ENCODE data around the gene CYP4F8. TPM values are rescaled to one million over a fixed set of nuclear protein-coding genes. Genes with fewer than 3 reads are reported as not detected.

The CYP4F8 gene
- total RNA-seq, 2 experiments from 2014 or later, result not detected

- no peak overlapping the region for H2AFZ ChIP-seq (ENCODE audit: low read length)
- ChIA-PET CTCF (ENCODE audit: unreplicated experiment) (no interaction called here), POLR2A (no interaction called here)
- no peaks in the 10 kb centered on the region for H3K79me2 ChIP-seq (ENCODE audit: insufficient read depth, low read depth, low read length)
- no TSS peak for BruUV-seq (replicated peaks)
- no peaks in the 10 kb centered on the region for H3K9me3 ChIP-seq (ENCODE audit: low read length)
- DNase-seq (ENCODE audit: low spot score), result no peak
- TF ChIP-seq EZH2phosphoT487 (IDR thresholded peaks at IDR 0.05; ENCODE audit: borderline replicate concordance, low read depth, low read length), result no peak
- H3K36me3 ChIP-seq (ENCODE audit: insufficient read depth, low read length), result no peaks in the 10 kb centered on the region
- H3K4me3 ChIP-seq (ENCODE audit: low read depth, low read length, poor library complexity, severe bottlenecking), result no peak overlapping the region
- H3K4me1 ChIP-seq (ENCODE audit: insufficient read depth, low read length, poor library complexity, severe bottlenecking), result no peaks in the 10 kb centered on the region
- intact Hi-C loops (cut with micrococcal nuclease; ENCODE audit: unreplicated experiment), result no loop called here
- no peak overlapping the region for H3K4me2 ChIP-seq (ENCODE audit: low read length)
- H3K9me2 ChIP-seq (ENCODE audit: insufficient read depth, low read length), result no peaks in the 10 kb centered on the region
- H3K27ac ChIP-seq (ENCODE audit: low read depth, low read length, poor library complexity, severe bottlenecking), result no peak overlapping the region
- no peaks in the 10 kb centered on the region for H4K20me1 ChIP-seq (ENCODE audit: insufficient read depth, low read length)
Measured at GRCh38 chr19:15635016-15635805, 20.2 kb downstream of the CYP4F8 start.

- Histone ChIP-seq H2AFZ (ENCODE audit: low read length) (no peak overlapping the region), H3K9me2 (ENCODE audit: insufficient read depth, low read length) (no peaks in the 10 kb centered on the region), H3K4me3 (ENCODE audit: low read depth, low read length, poor library complexity, severe bottlenecking) (no peak overlapping the region), H3K79me2 (ENCODE audit: insufficient read depth, low read depth, low read length) (no peaks in the 10 kb centered on the region), H3K4me2 (ENCODE audit: low read length) (no peak overlapping the region), H3K9me3 (ENCODE audit: low read length) (no peaks in the 10 kb centered on the region), H3K36me3 (ENCODE audit: insufficient read depth, low read length) (no peaks in the 10 kb centered on the region), H3K27ac (ENCODE audit: low read depth, low read length, poor library complexity, severe bottlenecking) (no peak overlapping the region), H4K20me1 (ENCODE audit: insufficient read depth, low read length) (no peaks in the 10 kb centered on the region), H3K4me1 (ENCODE audit: insufficient read depth, low read length, poor library complexity, severe bottlenecking) (no peaks in the 10 kb centered on the region)
- intact Hi-C loops (cut with micrococcal nuclease; ENCODE audit: unreplicated experiment), result no loop called here
- no TSS peak for BruUV-seq (replicated peaks)
- ChIA-PET POLR2A (interaction anchor here (0.7 kb wide), 1 partner anchor 478 kb away, joined by 3 read pairs; no protein-coding TSS in a partner anchor), CTCF (ENCODE audit: unreplicated experiment) (no interaction called here)
- no peak for DNase-seq (ENCODE audit: low spot score)
- TF ChIP-seq EZH2phosphoT487 (IDR thresholded peaks at IDR 0.05; ENCODE audit: borderline replicate concordance, low read depth, low read length) (no peak), CTCF (conservative IDR thresholded peaks at IDR 0.05; ENCODE audit: low read length) (no peak)
Measured at GRCh38 chr19:15636026-15636425, 21.0 kb downstream of the CYP4F8 start.

- no peaks in the 10 kb centered on the region for H3K79me2 ChIP-seq (ENCODE audit: insufficient read depth, low read depth, low read length)
- TF ChIP-seq CTCF (conservative IDR thresholded peaks at IDR 0.05; ENCODE audit: low read length) (no peak), EZH2phosphoT487 (IDR thresholded peaks at IDR 0.05; ENCODE audit: borderline replicate concordance, low read depth, low read length) (no peak)
- H3K4me1 ChIP-seq (ENCODE audit: insufficient read depth, low read length, poor library complexity, severe bottlenecking), result no peaks in the 10 kb centered on the region
- intact Hi-C loops (cut with micrococcal nuclease; ENCODE audit: unreplicated experiment), result no loop called here
- H4K20me1 ChIP-seq (ENCODE audit: insufficient read depth, low read length), result no peaks in the 10 kb centered on the region
- H3K4me3 ChIP-seq (ENCODE audit: low read depth, low read length, poor library complexity, severe bottlenecking), result no peak overlapping the region
- H2AFZ ChIP-seq (ENCODE audit: low read length), result no peak overlapping the region
- H3K36me3 ChIP-seq (ENCODE audit: insufficient read depth, low read length), result no peaks in the 10 kb centered on the region
- CTCF ChIA-PET (ENCODE audit: unreplicated experiment), result no interaction called here
- no peak overlapping the region for H3K4me2 ChIP-seq (ENCODE audit: low read length)
- no peaks in the 10 kb centered on the region for H3K9me3 ChIP-seq (ENCODE audit: low read length)
- POLR2A ChIA-PET, result no interaction called here
- no TSS peak for BruUV-seq (replicated peaks)
- no peaks in the 10 kb centered on the region for H3K9me2 ChIP-seq (ENCODE audit: insufficient read depth, low read length)
- no peak overlapping the region for H3K27ac ChIP-seq (ENCODE audit: low read depth, low read length, poor library complexity, severe bottlenecking)
- DNase-seq (ENCODE audit: low spot score), result no peak
Measured at GRCh38 chr19:15639596-15639995, 24.6 kb downstream of the CYP4F8 start.
